SU-DHL-6 (cell line): ENCODE measurements around the gene FGL2.

Experiments
- H2AFZ ChIP-seq: fragments of 200-600 bp; sonication (generic); 2 replicates; pipeline ENCODE4 v1.6.1; 2014; ENCODE audit warnings: low read depth, mild to moderate bottlenecking, moderate library complexity, mixed read lengths, antibody characterized with exemption, low read length; ENCODE audit not compliant: severe bottlenecking
- H3F3A ChIP-seq: fragments of 200-600 bp; shearing (Covaris generic); 2 replicates; pipeline ENCODE4 v1.6.0; 2016; ENCODE audit warnings: antibody characterized with exemption, mild to moderate bottlenecking; ENCODE audit not compliant: insufficient read depth
- H3K27ac ChIP-seq: fragments of 200-600 bp; sonication (generic); 2 replicates; pipeline ENCODE4 v1.5.1; 2016; ENCODE audit warnings: low read depth, mild to moderate bottlenecking, low read length, moderate library complexity, mixed read lengths
- H3K27me3 ChIP-seq: fragments of 200-600 bp; sonication (generic), shearing (Covaris generic); 2 replicates; pipeline ENCODE4 v1.6.0; 2014; ENCODE audit warnings: mild to moderate bottlenecking, low read length
- H3K36me3 ChIP-seq: fragments of 200-600 bp; sonication (generic); 2 replicates; pipeline ENCODE4 v1.6.1; 2014; ENCODE audit warnings: mild to moderate bottlenecking, low read length, mixed read lengths
- H3K4me2 ChIP-seq: fragments of 300-600, 200-600 bp; shearing (Covaris generic), sonication (generic); 2 replicates; pipeline ENCODE4 v1.6.0; 2014; ENCODE audit warnings: low read length, low read depth, mild to moderate bottlenecking; ENCODE audit not compliant: poor library complexity, severe bottlenecking
- H3K4me3 ChIP-seq: fragments of 200-600 bp; sonication (generic); 2 replicates; pipeline ENCODE4 v1.5.1; 2014; ENCODE audit warnings: antibody characterized with exemption, low read length, mild to moderate bottlenecking, mixed read lengths; ENCODE audit not compliant: insufficient read depth, poor library complexity, severe bottlenecking
- H3K79me2 ChIP-seq: fragments of 200-600 bp; sonication (generic); 2 replicates; pipeline ENCODE4 v1.6.1; 2014; ENCODE audit warnings: mild to moderate bottlenecking, low read length, moderate library complexity; ENCODE audit not compliant: insufficient read depth
- H3K9ac ChIP-seq: fragments of 200-600 bp; sonication (generic); 2 replicates; pipeline ENCODE4 v1.7.0; 2014; ENCODE audit warnings: mild to moderate bottlenecking, low read length
- H3K9me2 ChIP-seq: fragments of 200-600 bp; sonication (generic); replicated peaks from 2 replicates; pipeline ENCODE4 v1.6.1; 2014; ENCODE audit warnings: low read length; ENCODE audit not compliant: insufficient read depth
- H3K9me3 ChIP-seq: fragments of 200-600 bp; sonication (generic); 2 replicates; pipeline ENCODE4 v1.6.1; 2014; ENCODE audit warnings: low read length, mixed read lengths; ENCODE audit not compliant: insufficient read depth
- H4K20me1 ChIP-seq: fragments of 200-600 bp; sonication (generic); 2 replicates; pipeline ENCODE4 v1.6.1; 2014; ENCODE audit warnings: low read depth, mild to moderate bottlenecking, antibody characterized with exemption, low read length, moderate library complexity, mixed read lengths
- CTCF ChIP-seq: fragments of 200-600 bp; sonication (generic); IDR thresholded peaks from one replicate; pipeline ENCODE4 v1.5.1; 2017; ENCODE audit warnings: antibody characterized with exemption, mild to moderate bottlenecking, low read length, moderate library complexity; ENCODE audit not compliant: insufficient read depth, poor library complexity, severe bottlenecking
- EZH2phosphoT487 ChIP-seq: fragments of 200-600 bp; sonication (generic), shearing (Covaris generic); conservative IDR thresholded peaks from 2 replicates; pipeline ENCODE4 v1.6.1; 2018; ENCODE audit warnings: mild to moderate bottlenecking, antibody characterized with exemption, low read length, moderate library complexity, mixed read lengths

FGL2 gene

GRCh38 chr7:77185866-77186265 lies 13.8 kb downstream of the FGL2 start:
- H3K79me2 ChIP-seq: no peaks in the 10 kb centered on the region
- H3K27me3 ChIP-seq: no peaks in the 10 kb centered on the region
- H3K9me3 ChIP-seq: no peaks in the 10 kb centered on the region
- no peaks in the 10 kb centered on the region for H3K36me3 ChIP-seq
- H3K9me2 ChIP-seq: no peaks in the 10 kb centered on the region
- H3K27ac ChIP-seq: no peak overlapping the region
- TF ChIP-seq EZH2phosphoT487 (no peak), CTCF (no peak)
- H3K4me2 ChIP-seq: no peak overlapping the region
- no peak overlapping the region for H2AFZ ChIP-seq
- no peaks in the 10 kb centered on the region for H3F3A ChIP-seq
- H3K9ac ChIP-seq: no peak overlapping the region
- no peak overlapping the region for H3K4me3 ChIP-seq
- no peaks in the 10 kb centered on the region for H4K20me1 ChIP-seq

GRCh38 chr7:77184990-77185389 lies 14.6 kb downstream of the FGL2 start:
- Histone ChIP-seq H3K9me2 (no peaks in the 10 kb centered on the region), H3F3A (no peaks in the 10 kb centered on the region), H3K9me3 (no peaks in the 10 kb centered on the region), H3K36me3 (no peaks in the 10 kb centered on the region), H3K4me2 (no peak overlapping the region), H3K27me3 (no peaks in the 10 kb centered on the region), H3K27ac (no peak overlapping the region), H3K9ac (no peak overlapping the region), H4K20me1 (no peaks in the 10 kb centered on the region), H3K79me2 (no peaks in the 10 kb centered on the region), H2AFZ (no peak overlapping the region), H3K4me3 (no peak overlapping the region)
- TF ChIP-seq CTCF: no peak

- no peaks in the 10 kb centered on the region for H3K79me2 ChIP-seq
- H3F3A ChIP-seq: no peaks in the 10 kb centered on the region
- H2AFZ ChIP-seq: no peak overlapping the region
- H3K9ac ChIP-seq: no peak overlapping the region
- H3K27ac ChIP-seq: no peak overlapping the region
- H3K36me3 ChIP-seq: no peaks in the 10 kb centered on the region
- no peak overlapping the region for H3K4me3 ChIP-seq
- no peaks in the 10 kb centered on the region for H3K27me3 ChIP-seq
- no peaks in the 10 kb centered on the region for H3K9me3 ChIP-seq
- H3K4me2 ChIP-seq: no peak overlapping the region
- H3K9me2 ChIP-seq: no peaks in the 10 kb centered on the region
- no peaks in the 10 kb centered on the region for H4K20me1 ChIP-seq
- TF ChIP-seq CTCF (no peak), EZH2phosphoT487 (no peak)
Measured at GRCh38 chr7:77184463-77184862, 15.2 kb downstream of the FGL2 start.

- Histone ChIP-seq H4K20me1 (no peaks in the 10 kb centered on the region), H3K79me2 (no peaks in the 10 kb centered on the region)
- TF ChIP-seq EZH2phosphoT487: no peak
- no peak for TF ChIP-seq CTCF
Measured at GRCh38 chr7:77182261-77182660, 17.4 kb downstream of the FGL2 start.

More at GRCh38 chr7:77182261-77182660, 17.4 kb downstream of the FGL2 start:
- H3K9ac ChIP-seq: no peak overlapping the region
- H3K27ac ChIP-seq: no peak overlapping the region
- H3K36me3 ChIP-seq: no peaks in the 10 kb centered on the region
- no peak overlapping the region for H2AFZ ChIP-seq
- no peak overlapping the region for H3K4me3 ChIP-seq
- H3K9me3 ChIP-seq: no peaks in the 10 kb centered on the region
- no peaks in the 10 kb centered on the region for H3K27me3 ChIP-seq
- H3K9me2 ChIP-seq: no peaks in the 10 kb centered on the region
- H3F3A ChIP-seq: no peaks in the 10 kb centered on the region
- H3K4me2 ChIP-seq: no peak overlapping the region
